Trophoblast cell (in vitro differentiated cells and primary cell): ENCODE data around the gene HMCES.

Experiments used
- DNase-seq, 2 donors: peaks; one replicate each; pipeline ENCODE4 v3.0.0-alpha.2; 2016
- H2AFZ ChIP-seq: 2 replicates; pipeline ENCODE4 v1.6.1; 2013; ENCODE audit warnings: low read length, moderate library complexity, mild to moderate bottlenecking; ENCODE audit not compliant: insufficient read depth, poor library complexity
- H2AK5ac ChIP-seq: 2 replicates; pipeline ENCODE4 v1.6.1; 2013; ENCODE audit warnings: mild to moderate bottlenecking, low read length
- H2BK120ac ChIP-seq: 2 replicates; pipeline ENCODE4 v1.6.1; 2013; ENCODE audit warnings: low read length, mild to moderate bottlenecking, moderate library complexity; ENCODE audit not compliant: insufficient read depth, poor library complexity
- H2BK12ac ChIP-seq: 2 replicates; pipeline ENCODE4 v1.6.1; 2013; ENCODE audit warnings: mild to moderate bottlenecking, low read length, moderate library complexity
- H2BK5ac ChIP-seq: 2 replicates; pipeline ENCODE4 v1.6.1; 2013; ENCODE audit warnings: low read length, low read depth, moderate library complexity, mild to moderate bottlenecking; ENCODE audit not compliant: poor library complexity
- H3K14ac ChIP-seq: 2 replicates; pipeline ENCODE4 v1.6.1; 2013; ENCODE audit warnings: mild to moderate bottlenecking, low read length
- H3K18ac ChIP-seq: 2 replicates; pipeline ENCODE4 v1.6.1; 2013; ENCODE audit warnings: mild to moderate bottlenecking, low read length
- H3K23ac ChIP-seq: 2 replicates; pipeline ENCODE4 v1.6.1; 2013; ENCODE audit warnings: low read length
- H3K27ac ChIP-seq: 2 replicates; pipeline ENCODE4 v1.5.1; 2013; ENCODE audit warnings: low read depth, mild to moderate bottlenecking, inconsistent platforms, low read length, moderate library complexity
- H3K27me3 ChIP-seq: 2 replicates; pipeline ENCODE4 v1.6.1; 2013; ENCODE audit warnings: inconsistent platforms, mild to moderate bottlenecking, low read length, moderate library complexity; ENCODE audit not compliant: insufficient read depth
- H3K36me3 ChIP-seq, 2 experiments: 1 replicate in 1 of 2; 2 replicates in 1 of 2; pipeline ENCODE4 v1.6.1; 2013; ENCODE audit warnings: low read length in 2 of 2, mild to moderate bottlenecking in 2 of 2, moderate library complexity in 1 of 2; ENCODE audit not compliant: insufficient read depth in 2 of 2, control insufficient read depth in 1 of 2
- H3K4ac ChIP-seq: 2 replicates; pipeline ENCODE4 v1.6.1; 2013; ENCODE audit warnings: low read depth, mild to moderate bottlenecking, low read length, moderate library complexity
- H3K4me1 ChIP-seq, 2 experiments: 1 replicate in 1 of 2; 2 replicates in 1 of 2; pipeline ENCODE4 v1.6.1; 2013; ENCODE audit warnings: low read length in 2 of 2, mild to moderate bottlenecking in 2 of 2, moderate library complexity in 1 of 2; ENCODE audit not compliant: insufficient read depth in 2 of 2, control insufficient read depth in 1 of 2
- H3K4me2 ChIP-seq: 2 replicates; pipeline ENCODE4 v1.6.1; 2013; ENCODE audit warnings: inconsistent platforms, mild to moderate bottlenecking, low read length, moderate library complexity
- H3K4me3 ChIP-seq: 2 replicates; pipeline ENCODE4 v1.5.1; 2013; ENCODE audit warnings: mild to moderate bottlenecking, low read depth, low read length, inconsistent platforms
- H3K79me1 ChIP-seq: one replicate; pipeline ENCODE4 v1.6.1; 2013; ENCODE audit warnings: low read length
- H3K79me2 ChIP-seq: 2 replicates; pipeline ENCODE4 v1.6.1; 2013; ENCODE audit warnings: low read length, mild to moderate bottlenecking; ENCODE audit not compliant: control insufficient read depth, insufficient read depth, poor library complexity
- H3K9ac ChIP-seq: 2 replicates; pipeline ENCODE4 v1.6.1; 2013; ENCODE audit warnings: mild to moderate bottlenecking, low read length
- H3K9me3 ChIP-seq: 2 replicates; pipeline ENCODE4 v1.6.1; 2013; ENCODE audit warnings: low read depth, mild to moderate bottlenecking, control low read depth, inconsistent platforms, low read length; ENCODE audit not compliant: insufficient read depth
- H4K12ac ChIP-seq: 2 replicates; pipeline ENCODE4 v1.6.1; 2013; ENCODE audit warnings: low read depth, mild to moderate bottlenecking, low read length, moderate library complexity
- H4K8ac ChIP-seq: 2 replicates; pipeline ENCODE4 v1.6.1; 2013; ENCODE audit warnings: low read depth, mild to moderate bottlenecking, low read length, moderate library complexity
- H4K91ac ChIP-seq: one replicate; pipeline ENCODE4 v1.6.1; 2013; ENCODE audit warnings: low read depth, mild to moderate bottlenecking, low read length, moderate library complexity
- WGBS: extraction: QIAGEN DNeasy Blood & Tissue Kit; methylation state at CpG from one replicate; pipeline ENCODE4 v1.1.7; 2013; ENCODE audit warnings: missing lambda C conversion rate; ENCODE audit not compliant: insufficient read length, insufficient coverage; ENCODE audit errors: extremely low coverage; 5-methylcytosine and 5-hydroxymethylcytosine counted together

HMCES gene

DNA sequence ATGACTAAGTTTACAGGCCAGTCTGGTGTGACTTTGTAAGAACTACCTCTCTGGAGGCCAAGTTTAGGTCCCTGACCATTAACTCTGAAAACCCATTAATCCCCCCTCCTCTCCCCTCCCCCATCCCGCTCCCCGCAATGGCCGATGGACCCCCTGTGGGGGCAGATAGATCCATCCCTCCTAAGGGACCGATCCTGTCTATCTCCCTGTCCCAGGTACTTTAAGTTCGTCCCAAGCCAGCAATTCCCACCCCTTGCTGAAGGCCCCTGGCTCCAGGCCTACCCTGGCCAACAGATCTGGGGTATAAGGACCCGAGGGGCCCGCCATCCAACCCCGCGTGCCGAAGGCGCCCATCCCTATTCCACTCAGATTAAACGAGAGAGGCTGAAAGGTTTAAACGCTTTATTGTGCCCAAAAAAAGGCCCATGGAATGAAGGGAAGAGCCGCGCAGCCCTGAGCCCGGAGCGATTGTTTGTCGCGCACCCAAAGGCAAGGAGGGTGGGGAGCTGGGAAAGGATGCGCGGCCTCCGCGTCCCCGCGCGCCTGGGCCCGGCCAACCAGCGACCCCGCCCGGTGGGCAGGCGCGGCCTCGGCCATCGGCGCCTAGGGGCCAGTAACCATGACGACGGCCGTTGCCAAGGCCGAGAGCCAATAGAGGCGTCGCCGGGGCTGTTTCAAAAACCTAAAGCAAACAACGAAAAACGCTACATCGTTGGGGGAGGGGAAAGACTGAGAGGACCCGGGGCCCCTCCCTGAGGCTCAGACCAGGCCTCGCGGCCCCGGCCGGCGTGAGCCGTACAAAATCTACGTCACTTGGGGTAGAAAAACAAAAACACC lies 35.9 kb downstream of the HMCES start:
- peak overlapping the region; percentile 65 for H3K4me2 ChIP-seq
- H3K4me3 ChIP-seq, result peak overlapping the region; percentile 87
- peak overlapping the region; percentile 87 for H3K14ac ChIP-seq
- H3K27ac ChIP-seq, result peak overlapping the region; percentile 20
- DNase-seq, result peak; percentile 72 to 87
- peaks cover 17 to 26% of the 10 kb centered on the region in 2 experiments for H3K4me1 ChIP-seq
- no CpG with 5 or more reads among the region's 53 CpGs for WGBS
- peak overlapping the region; percentile 59 for H3K4ac ChIP-seq
- H2BK5ac ChIP-seq, result peak overlapping the region; percentile 34
- peaks cover 0 to 4% of the 10 kb centered on the region in 2 experiments for H3K36me3 ChIP-seq
- no peak overlapping the region for H3K23ac ChIP-seq
- peak overlapping the region; percentile 9 for H2BK120ac ChIP-seq
- H2AFZ ChIP-seq, result peak overlapping the region; percentile 27
- H4K91ac ChIP-seq, result peak overlapping the region; percentile 62
- peaks cover 8% of the 10 kb centered on the region for H3K79me2 ChIP-seq
- no peak overlapping the region for H2BK12ac ChIP-seq
- H3K9ac ChIP-seq, result peak overlapping the region; percentile 71
- no peaks in the 10 kb centered on the region for H3K9me3 ChIP-seq
- peaks cover 13% of the 10 kb centered on the region for H3K79me1 ChIP-seq
- H2AK5ac ChIP-seq, result peak overlapping the region; percentile 27
- H3K27me3 ChIP-seq, result no peaks in the 10 kb centered on the region
- no peak overlapping the region for H4K12ac ChIP-seq
- H4K8ac ChIP-seq, result peak overlapping the region; percentile 73
- H3K18ac ChIP-seq, result peak overlapping the region; percentile 63

DNA sequence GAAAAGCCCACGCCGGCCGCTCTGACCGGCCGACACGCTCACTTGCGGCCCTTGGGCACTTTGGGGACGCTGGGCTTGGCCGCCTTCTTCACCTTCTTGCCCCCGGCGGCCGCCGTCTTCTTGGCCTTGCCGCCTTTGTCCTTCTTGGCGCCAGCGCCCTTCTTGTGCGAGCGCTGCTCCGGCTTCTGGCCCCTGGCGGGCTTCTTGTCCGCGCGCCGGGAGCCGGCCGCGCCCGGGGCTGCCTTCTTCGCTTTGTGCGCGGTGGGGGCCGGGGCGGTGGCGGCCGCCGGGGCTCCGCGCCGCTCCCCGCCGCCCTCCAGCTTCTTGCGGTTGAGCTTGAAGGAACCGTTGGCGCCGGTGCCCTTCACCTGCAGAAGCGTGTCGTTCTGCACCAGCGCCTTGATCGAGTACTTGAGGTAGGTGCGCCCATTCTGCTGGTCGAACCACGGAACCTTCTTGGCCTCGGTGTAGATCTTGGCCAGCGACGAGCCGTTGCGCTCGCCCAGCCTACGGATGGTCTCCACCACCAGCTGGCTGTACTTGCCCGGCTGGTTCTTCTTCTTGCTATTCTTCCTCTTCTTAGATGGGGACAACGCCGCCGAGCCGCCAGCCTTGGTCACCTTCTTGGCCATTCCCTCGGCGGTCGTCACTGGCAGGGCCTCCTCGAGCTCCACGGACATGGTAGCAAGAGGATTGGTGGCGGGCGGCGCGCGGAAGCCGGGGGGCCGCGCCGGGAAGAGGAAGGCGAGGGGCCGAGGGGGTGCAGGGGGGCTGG lies 36.7 kb downstream of the HMCES start:
- peaks cover 0 to 4% of the 10 kb centered on the region in 2 experiments for H3K36me3 ChIP-seq

DNA sequence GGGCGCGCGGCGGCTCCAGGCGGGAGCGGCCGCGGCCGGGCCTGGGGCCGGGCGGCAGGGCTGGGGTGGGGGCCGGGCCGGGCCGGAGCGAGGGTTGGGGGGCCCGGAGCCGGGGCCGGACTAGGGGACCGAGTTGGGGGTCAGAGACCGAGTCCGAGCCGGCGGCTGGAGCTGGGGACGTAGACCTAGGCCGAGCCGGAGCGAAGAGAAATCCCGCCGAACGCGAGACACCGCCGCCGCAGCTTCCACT lies 37.3 kb downstream of the HMCES start:
- Histone ChIP-seq H3K79me1 (peaks cover 13% of the 10 kb centered on the region), H2AFZ (peak overlapping the region; percentile 98), H3K18ac (no peak overlapping the region), H3K4ac (no peak overlapping the region), H3K9me3 (no peaks in the 10 kb centered on the region), H3K4me1 (peaks cover 6 to 13% of the 10 kb centered on the region in 2 experiments), H2AK5ac (no peak overlapping the region), H3K9ac (no peak overlapping the region), H3K4me3 (peak overlapping the region; percentile 87), H2BK120ac (no peak overlapping the region), H3K79me2 (peaks cover 8% of the 10 kb centered on the region), H4K91ac (no peak overlapping the region), H3K23ac (no peak overlapping the region), H4K8ac (no peak overlapping the region), H3K27me3 (no peaks in the 10 kb centered on the region), H2BK12ac (no peak overlapping the region), H3K36me3 (peaks cover 4% of the 10 kb centered on the region in 2 experiments), H3K4me2 (peak overlapping the region; percentile 73), H3K14ac (no peak overlapping the region), H2BK5ac (no peak overlapping the region), H4K12ac (no peak overlapping the region), H3K27ac (no peak overlapping the region)
- DNase-seq, result no peak
- WGBS, result no CpG with 5 or more reads among the region's 34 CpGs

More for the DNA sequence above, 36.7 kb downstream of the HMCES start:
- Histone ChIP-seq H3K4me2 (peak overlapping the region; percentile 65), H3K9ac (peak overlapping the region; percentile 71), H3K27ac (peak overlapping the region; percentile 20), H3K79me1 (peaks cover 13% of the 10 kb centered on the region), H2BK12ac (no peak overlapping the region), H3K14ac (peak overlapping the region; percentile 87), H4K8ac (peak overlapping the region; percentile 73), H4K91ac (peak overlapping the region; percentile 62), H3K4me3 (peak overlapping the region; percentile 87), H3K27me3 (no peaks in the 10 kb centered on the region), H2AFZ (peak overlapping the region; percentile 27), H3K9me3 (no peaks in the 10 kb centered on the region), H3K4ac (peak overlapping the region; percentile 59), H2AK5ac (peak overlapping the region; percentile 40), H3K79me2 (peaks cover 8% of the 10 kb centered on the region), H3K23ac (no peak overlapping the region), H4K12ac (peak overlapping the region; percentile 54), H3K4me1 (peaks cover 11 to 18% of the 10 kb centered on the region in 2 experiments), H2BK5ac (peak overlapping the region; percentile 34), H3K18ac (peak overlapping the region; percentile 55), H2BK120ac (peak overlapping the region; percentile 59)
- peak; percentile 40 to 70 for DNase-seq
- WGBS, result no CpG with 5 or more reads among the region's 80 CpGs

DNA sequence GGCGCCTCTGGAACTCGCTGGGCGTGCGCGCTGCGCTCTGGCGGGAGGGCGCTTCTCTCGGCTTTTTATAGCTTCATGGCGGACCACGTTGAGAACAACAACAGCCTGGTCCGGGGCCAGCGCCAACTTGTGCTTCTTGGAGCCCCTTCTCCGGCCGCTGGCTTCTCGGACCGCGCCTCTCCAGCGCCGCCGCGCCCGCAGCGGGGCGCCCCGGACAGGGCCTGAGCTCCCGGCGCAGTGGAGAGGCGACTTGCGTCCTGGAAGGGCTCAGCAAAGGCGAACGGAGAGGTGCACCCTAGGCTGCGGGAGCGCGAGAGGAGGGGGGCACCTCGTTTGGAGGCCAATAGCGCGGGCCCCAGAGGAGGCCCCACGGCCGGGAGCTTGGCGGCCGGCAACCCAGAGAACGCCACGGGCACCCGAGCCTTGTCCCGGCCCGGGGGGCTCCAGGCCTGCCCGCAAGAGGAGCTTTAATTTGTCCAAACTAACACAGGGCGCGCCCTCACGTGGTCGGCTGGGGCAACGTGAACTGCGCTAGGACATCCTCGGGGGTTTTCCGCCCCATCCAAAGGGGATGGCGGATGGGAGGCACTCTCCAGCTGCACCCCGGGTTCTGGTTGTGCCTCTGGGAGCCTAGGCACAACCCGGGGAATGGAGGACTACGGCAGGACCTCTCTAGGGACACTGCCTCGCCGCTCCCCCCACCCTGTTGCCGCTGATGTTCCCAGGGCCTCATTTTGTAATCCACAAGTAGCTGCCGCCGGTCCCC lies 37.8 kb downstream of the HMCES start:
- Histone ChIP-seq H2BK12ac (no peak overlapping the region), H3K27ac (peak overlapping the region; percentile 59), H3K14ac (peak overlapping the region; percentile 53), H3K23ac (no peak overlapping the region), H3K4me2 (peak overlapping the region; percentile 73), H3K79me2 (peaks cover 8% of the 10 kb centered on the region), H2BK120ac (peak overlapping the region; percentile 15), H3K79me1 (peaks cover 13% of the 10 kb centered on the region), H2AFZ (peak overlapping the region; percentile 98), H3K27me3 (no peaks in the 10 kb centered on the region), H3K4me3 (peak overlapping the region; percentile 79), H3K9me3 (no peaks in the 10 kb centered on the region), H3K18ac (peak overlapping the region; percentile 56), H3K9ac (peak overlapping the region; percentile 36), H4K12ac (peak overlapping the region; percentile 67), H4K8ac (peak overlapping the region; percentile 62), H3K4ac (peak overlapping the region; percentile 31), H3K4me1 (peaks cover 6 to 11% of the 10 kb centered on the region in 2 experiments), H2BK5ac (peak overlapping the region; percentile 66), H3K36me3 (peaks cover 4 to 8% of the 10 kb centered on the region in 2 experiments), H2AK5ac (no peak overlapping the region), H4K91ac (peak overlapping the region; percentile 58)
- DNase-seq, result peak; percentile 67 to 90
- no CpG with 5 or more reads among the region's 65 CpGs for WGBS
